PC-3 (cell line): ENCODE data around the gene NPLOC4. TPM values are rescaled to one million over a fixed set of nuclear protein-coding genes. Genes with fewer than 3 reads are reported as not detected.

ENCODE experiments used
- ATAC-seq: fragments of 200-7000 bp; cut with Tn5 transposase; 2 replicates; pipeline ENCODE4 v1.9.1; 2020; ENCODE audit warnings: mild to moderate bottlenecking, moderate library complexity
- BruUV-seq: library from RNA; stranded (reverse); fragments of 400-500 nt; replicated peaks from 2 replicates; lab custom pipeline; 2021; lab: Mats Ljungman, UMichigan
- CTCF ChIA-PET: fragments of 300-600 bp; sonication (Branson Sonifier 250); formaldehyde crosslinking; loops from one replicate; lab custom pipeline; 2022; ENCODE audit warnings: antibody characterized with exemption; lab: Charles Lee
- POLR2A ChIA-PET: fragments of 300-600 bp; sonication (Branson Sonifier 250); formaldehyde crosslinking; loops from one replicate; lab custom pipeline; 2022; ENCODE audit warnings: antibody characterized with exemption; ENCODE audit not compliant: unreplicated experiment; lab: Charles Lee
- DNase-seq: peaks from one replicate; pipeline ENCODE4 v3.0.0-alpha.2; 2015
- H2AFZ ChIP-seq: fragments of 300-600 bp; sonication (generic); 2 replicates; pipeline ENCODE4 v1.6.0; 2016; ENCODE audit warnings: antibody characterized with exemption, low read length
- H3F3A ChIP-seq: fragments of 300-600 bp; sonication (generic); one replicate; pipeline ENCODE4 v1.6.0; 2017; ENCODE audit warnings: antibody characterized with exemption, low read length, control low read depth, mild to moderate bottlenecking; ENCODE audit not compliant: unreplicated experiment
- H3K27ac ChIP-seq: fragments of 300-600 bp; sonication (generic); 2 replicates; pipeline ENCODE4 v1.5.1; 2016; ENCODE audit warnings: mild to moderate bottlenecking, low read length
- H3K27me3 ChIP-seq: fragments of 300-600 bp; sonication (generic); 2 replicates; pipeline ENCODE4 v1.6.1; 2016; ENCODE audit warnings: low read length, mixed read lengths
- H3K36me3 ChIP-seq: fragments of 300-600 bp; sonication (generic); 2 replicates; pipeline ENCODE4 v1.6.1; 2016; ENCODE audit warnings: low read depth, mixed run types, low read length, mixed read lengths
- H3K4me1 ChIP-seq: fragments of 300-600 bp; sonication (generic); 2 replicates; pipeline ENCODE4 v1.5.1; 2016; ENCODE audit warnings: low read length; ENCODE audit not compliant: insufficient read depth
- H3K4me2 ChIP-seq: fragments of 300-600 bp; sonication (generic); 2 replicates; pipeline ENCODE4 v1.6.0; 2016; ENCODE audit warnings: low read length
- H3K4me3 ChIP-seq: fragments of 300-600 bp; sonication (generic); 2 replicates; pipeline ENCODE4 v1.5.1; 2016; ENCODE audit warnings: mild to moderate bottlenecking, low read length, mixed read lengths
- H3K79me2 ChIP-seq: fragments of 300-600 bp; sonication (generic); 2 replicates; pipeline ENCODE4 v1.6.1; 2017; ENCODE audit warnings: low read length, mixed read lengths
- H3K9ac ChIP-seq: fragments of 300-600 bp; sonication (generic); 2 replicates; pipeline ENCODE4 v1.6.0; 2016; ENCODE audit warnings: mild to moderate bottlenecking, low read length
- H3K9me2 ChIP-seq: fragments of 300-600 bp; sonication (generic); replicated peaks from 2 replicates; pipeline ENCODE4 v1.6.1; 2016; ENCODE audit warnings: mixed run types, low read length, mixed read lengths
- H3K9me3 ChIP-seq: fragments of 300-600 bp; sonication (generic); 2 replicates; pipeline ENCODE4 v1.6.1; 2016; ENCODE audit warnings: low read length, mixed read lengths
- H4K20me1 ChIP-seq: fragments of 300-600 bp; sonication (generic); 2 replicates; pipeline ENCODE4 v1.6.1; 2016; ENCODE audit warnings: low read length, mixed read lengths
- CTCF ChIP-seq: fragments of 300-600 bp; sonication (generic); conservative IDR thresholded peaks from 2 replicates; pipeline ENCODE4 v1.5.1; 2017; ENCODE audit warnings: antibody characterized with exemption, low read depth, mild to moderate bottlenecking, low read length
- EZH2 ChIP-seq: fragments of 300-600 bp; sonication (generic); IDR thresholded peaks from one replicate; pipeline ENCODE4 v1.6.1; 2017; ENCODE audit warnings: antibody characterized with exemption, mild to moderate bottlenecking, low read length; ENCODE audit not compliant: unreplicated experiment
- EZH2phosphoT487 ChIP-seq: fragments of 300-600 bp; sonication (generic); IDR thresholded peaks from 2 replicates; pipeline ENCODE4 v1.6.1; 2018; ENCODE audit warnings: mild to moderate bottlenecking, antibody characterized with exemption, low read length, borderline replicate concordance
- intact Hi-C: fragments of 100-400 bp; cut with micrococcal nuclease; formaldehyde crosslinking; loops from 2 replicates; pipeline ENCODE4 v1.9.0; 2023
- total RNA-seq: library from RNA; depleted of rRNA; stranded (reverse); fragments of >200 nt; gene quantifications from 2 replicates; pipeline ENCODE4 v1.2.3, GENCODE V29; 2014

Gene NPLOC4
- total RNA-seq, 1 experiment from 2014 or later, result 109 TPM

- H3K27me3 ChIP-seq, result peaks cover 7% of the 10 kb centered on the region; the same call in 1 of the 2 replicates
- H3K9ac ChIP-seq, result no peak overlapping the region
- H3K27ac ChIP-seq, result no peak overlapping the region
- no peaks in the 10 kb centered on the region for H4K20me1 ChIP-seq
- no peaks in the 10 kb centered on the region for H3K9me3 ChIP-seq
- no TSS peak for BruUV-seq
- no peaks in the 10 kb centered on the region for H3K36me3 ChIP-seq
- H3K79me2 ChIP-seq, result no peaks in the 10 kb centered on the region
- ChIA-PET CTCF (interaction anchor here (0.7 to 1.2 kb wide), 2 partner anchors 10 to 13 kb away, joined by 3 read pairs; no protein-coding TSS in a partner anchor), POLR2A (interaction anchor here (0.6 kb wide), 1 partner anchor 286 kb away, joined by 3 read pairs; no protein-coding TSS in a partner anchor)
- H3K4me2 ChIP-seq, result peak overlapping the region; percentile 79
- peaks cover 22% of the 10 kb centered on the region for H3K4me1 ChIP-seq
- DNase-seq (peak; percentile 41), ATAC-seq (peak; percentile 31)
- H2AFZ ChIP-seq, result peak overlapping the region; percentile 6; the same call in 1 of the 2 replicates
- peak overlapping the region; percentile 52 for H3K4me3 ChIP-seq
- H3F3A ChIP-seq, result no peaks in the 10 kb centered on the region
- intact Hi-C loops, result no loop called here
- TF ChIP-seq EZH2phosphoT487 (no peak), CTCF (0 out of 2 replicates have a peak, but pooled peaks have one; percentile 13), EZH2 (peak; percentile 66)
- no peaks in the 10 kb centered on the region for H3K9me2 ChIP-seq
Observed at GRCh38 chr17:81528651-81529436, 108.1 kb downstream of the NPLOC4 start.

- DNase-seq, result no peak
- intact Hi-C loops, result no loop called here
- peak overlapping the region; percentile 52 for H3K4me3 ChIP-seq
- no peak overlapping the region for H3K27ac ChIP-seq
- TF ChIP-seq CTCF (no peak), EZH2 (no peak)
- H3K4me1 ChIP-seq, result peaks cover 22% of the 10 kb centered on the region
- peak overlapping the region; percentile 6; the same call in 1 of the 2 replicates for H2AFZ ChIP-seq
- peak overlapping the region; percentile 79 for H3K4me2 ChIP-seq
- no peaks in the 10 kb centered on the region for H3K9me2 ChIP-seq
- CTCF ChIA-PET, result interaction anchor here (1.2 kb wide), 1 partner anchor 9 kb away, joined by 3 read pairs; no protein-coding TSS in a partner anchor
- BruUV-seq, result no TSS peak
- H4K20me1 ChIP-seq, result no peaks in the 10 kb centered on the region
- H3K36me3 ChIP-seq, result no peaks in the 10 kb centered on the region
- POLR2A ChIA-PET, result interaction anchor here (0.6 kb wide), 2 partner anchors 173 to 286 kb away, joined by 3 to 4 read pairs; no protein-coding TSS in a partner anchor
- H3K27me3 ChIP-seq, result peaks cover 7% of the 10 kb centered on the region; the same call in 1 of the 2 replicates
- H3K79me2 ChIP-seq, result no peaks in the 10 kb centered on the region
- ATAC-seq, result no peak; the same call in 1 of the 2 replicates
- no peaks in the 10 kb centered on the region for H3F3A ChIP-seq
- no peaks in the 10 kb centered on the region for H3K9me3 ChIP-seq
- no peak overlapping the region for H3K9ac ChIP-seq
Observed at GRCh38 chr17:81528384-81528650, 108.6 kb downstream of the NPLOC4 start.
